Measurements from ENCODE around the gene HCFC1R1. TPM values are rescaled to one million over a fixed set of nuclear protein-coding genes. Genes with fewer than 3 reads are reported as not detected.
A peak's percentile ranks its signal among the peaks of the same experiment; 100 is the strongest.

The HCFC1R1 gene
- total RNA-seq, 2 donors from 2014 or later = 19.9 to 120 TPM

DNA sequence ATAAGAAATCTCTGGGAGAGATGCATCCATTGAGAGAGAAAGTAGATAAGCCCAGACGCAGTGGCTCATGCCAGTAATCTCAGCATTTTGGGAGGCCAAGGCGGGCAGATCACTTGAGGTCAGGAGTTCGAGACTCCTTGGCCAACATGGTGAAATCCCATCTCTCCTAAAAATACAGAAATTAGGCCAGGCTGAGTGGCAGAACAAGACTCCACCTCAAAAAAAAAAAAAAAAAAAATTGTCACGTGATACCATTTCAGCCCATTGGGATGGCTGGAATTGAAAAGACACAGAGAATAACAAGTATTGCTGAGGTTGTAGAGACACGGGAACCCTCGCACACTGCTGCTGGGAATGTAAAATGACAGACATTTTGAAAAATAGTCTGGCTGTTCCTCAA is 38.8 kb upstream of the HCFC1R1 start:
- no peaks in the 10 kb centered on the region for H3K27me3 ChIP-seq (replicated peaks; ENCODE audit: insufficient read depth)
- H3K36me3 ChIP-seq = no peaks in the 10 kb centered on the region

DNA sequence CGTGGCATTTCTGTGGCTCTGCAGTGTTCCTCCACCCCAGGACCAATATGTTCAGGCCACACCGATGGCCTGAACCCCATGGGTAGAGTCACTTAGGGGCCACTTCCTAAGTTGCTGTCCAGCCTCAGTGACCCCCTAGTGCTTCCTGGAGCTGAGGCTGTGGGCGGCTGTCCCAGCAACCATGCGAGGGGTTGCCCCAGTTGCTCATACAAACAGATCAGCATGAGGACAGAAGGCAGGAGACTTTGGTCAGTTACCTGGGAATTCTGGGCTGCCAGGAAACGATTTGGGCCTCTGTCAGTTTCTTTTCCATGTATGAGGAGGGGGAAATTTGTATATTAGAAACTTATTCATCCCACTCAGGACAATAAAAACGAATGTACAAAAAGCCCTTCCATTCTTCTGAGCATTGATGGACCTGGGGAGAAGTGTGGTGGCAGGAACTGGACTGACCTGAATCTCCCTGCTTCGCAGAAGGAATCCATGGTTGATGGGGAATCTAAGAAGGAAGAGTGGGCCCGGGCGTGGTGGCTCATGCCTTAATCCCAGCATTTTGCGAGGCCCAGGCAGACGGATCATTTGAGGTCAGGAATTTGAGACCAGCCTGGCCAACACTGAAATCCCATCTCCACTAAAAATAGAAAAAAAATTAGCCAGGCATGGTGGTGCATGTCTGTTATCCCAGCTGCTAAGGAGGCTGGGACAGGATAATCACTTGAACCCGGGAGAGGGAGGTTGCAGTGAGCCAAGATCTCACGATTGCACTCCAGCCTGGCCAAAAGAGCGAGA is 36.8 kb upstream of the HCFC1R1 start:
- Histone ChIP-seq H3K9me3 (no peaks in the 10 kb centered on the region), H3K36me3 (no peaks in the 10 kb centered on the region), H3K4me3 (no peak overlapping the region), H3K27me3 (replicated peaks; ENCODE audit: insufficient read depth) (no peaks in the 10 kb centered on the region), H3K4me1 (ENCODE audit: control insufficient read depth in 1 of 2, low read depth in 2 of 2) (peaks cover 18 to 31% of the 10 kb centered on the region in 2 donors), H3K27ac (no peak overlapping the region)
- no peak for DNase-seq (ENCODE audit: low spot score)
- TF ChIP-seq CTCF (IDR thresholded peaks at IDR 0.05) = no peak
- ATAC-seq (ENCODE audit: insufficient number of reproducible peaks, low FRiP score, low read depth) = no peak

More for the DNA sequence above, 38.8 kb upstream of the HCFC1R1 start:
- H3K27ac ChIP-seq = no peak overlapping the region
- H3K4me3 ChIP-seq = no peak overlapping the region
- no peaks in the 10 kb centered on the region for H3K9me3 ChIP-seq
- TF ChIP-seq CTCF (IDR thresholded peaks at IDR 0.05) = no peak
- peaks cover 22 to 43% of the 10 kb centered on the region in 2 donors for H3K4me1 ChIP-seq (ENCODE audit: control insufficient read depth in 1 of 2, low read depth in 2 of 2)
- DNase-seq (ENCODE audit: low spot score) (no peak), ATAC-seq (ENCODE audit: insufficient number of reproducible peaks, low FRiP score, low read depth) (no peak)

GRCh38 chr16:3059723-3060242 is 36.0 kb upstream of the HCFC1R1 start:
- Histone ChIP-seq H3K4me1 (ENCODE audit: control insufficient read depth in 1 of 2, low read depth in 2 of 2) (peaks cover 11 to 23% of the 10 kb centered on the region in 2 donors), H3K36me3 (no peaks in the 10 kb centered on the region), H3K27me3 (replicated peaks; ENCODE audit: insufficient read depth) (no peaks in the 10 kb centered on the region), H3K27ac (peak overlapping the region; percentile 39 to 41), H3K9me3 (no peaks in the 10 kb centered on the region), H3K4me3 (peak overlapping the region; percentile 94)
- TF ChIP-seq CTCF (IDR thresholded peaks at IDR 0.05) = no peak
- ATAC-seq (ENCODE audit: insufficient number of reproducible peaks, low FRiP score, low read depth) (no peak), DNase-seq (ENCODE audit: low spot score) (no peak)

DNA sequence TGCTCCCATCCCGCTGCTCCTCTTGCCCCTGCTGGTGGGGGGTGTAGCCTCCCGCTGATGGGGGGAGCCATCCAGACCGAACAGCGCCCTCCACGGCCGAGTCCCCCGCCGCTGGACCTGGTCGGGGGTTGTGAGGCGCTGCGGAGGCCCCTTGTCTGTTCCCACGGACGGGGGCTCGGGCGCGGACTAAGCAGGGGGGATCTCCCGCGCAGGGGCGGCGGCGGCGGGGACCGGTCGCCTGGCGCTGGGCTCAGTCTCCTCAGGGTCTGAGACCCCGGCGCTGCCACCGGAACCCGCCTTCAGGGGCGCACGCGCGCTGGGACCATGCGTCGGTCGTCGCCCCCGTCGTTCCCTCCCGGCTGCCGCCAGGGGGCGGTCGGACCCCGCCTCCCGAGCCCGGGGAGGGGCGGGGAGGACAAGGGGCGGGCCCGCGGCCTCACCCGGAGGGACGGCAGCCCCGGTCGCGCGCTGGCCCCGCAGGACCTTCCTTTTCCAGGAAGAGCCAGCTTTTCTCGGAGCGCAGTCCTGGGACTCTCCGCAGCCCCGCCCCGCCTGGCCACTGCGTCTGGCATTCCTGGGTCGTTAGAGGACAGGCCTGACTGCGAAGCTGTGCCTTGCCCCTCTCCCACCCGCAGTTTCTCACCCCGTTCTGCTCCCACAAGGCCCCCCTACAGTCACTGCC is 35.4 kb upstream of the HCFC1R1 start:
- ATAC-seq (ENCODE audit: insufficient number of reproducible peaks, low FRiP score, low read depth) (peak; percentile 85), DNase-seq (ENCODE audit: low spot score) (peak; percentile 54)
- H3K4me3 ChIP-seq = peak overlapping the region; percentile 94
- no peaks in the 10 kb centered on the region for H3K9me3 ChIP-seq
- peak overlapping the region; percentile 39 to 41 for H3K27ac ChIP-seq
- H3K27me3 ChIP-seq (replicated peaks; ENCODE audit: insufficient read depth) = no peaks in the 10 kb centered on the region
- peaks cover 11 to 20% of the 10 kb centered on the region in 2 donors for H3K4me1 ChIP-seq (ENCODE audit: control insufficient read depth in 1 of 2, low read depth in 2 of 2)
- peak; percentile 97 for TF ChIP-seq CTCF (IDR thresholded peaks at IDR 0.05)
- no peaks in the 10 kb centered on the region for H3K36me3 ChIP-seq

All from thoracic aorta (tissue), 2 donors.